A549 (cell line): ENCODE measurements around the gene CILP. TPM values are rescaled to one million over a fixed set of nuclear protein-coding genes. Genes with fewer than 3 reads are reported as not detected.
"Not testable (repeated sequence)": the region's sequence is repeated elsewhere in the genome, so short reads cannot be mapped to it uniquely, and the experiment has no call there.

Experiments used
- ATAC-seq, 2 experiments: fragments of 200-7000 bp in 1 of 2; fragments of >200 bp in 1 of 2; cut with Nextera tagmentation in 1 of 2; cut with Tn5 transposase in 1 of 2; 3 replicates each; pipeline versions ENCODE4 v1.8.0 to v1.9.1; 2018 to 2020; ENCODE audit warnings: mild to moderate bottlenecking in 1 of 2, moderate library complexity in 1 of 2
- CTCF ChIA-PET: fragments of 300-600 bp; sonication (Branson Sonifier 250); formaldehyde crosslinking; extraction: SDS; loops from one replicate; lab custom pipeline; 2021; ENCODE audit warnings: antibody characterized with exemption, inconsistent platforms; lab: Yijun Ruan, JAX
- POLR2A ChIA-PET: fragments of 350-600 bp; formaldehyde crosslinking; extraction: SDS; loops from one replicate; lab custom pipeline; 2021; ENCODE audit warnings: antibody characterized with exemption, inconsistent platforms; lab: Yijun Ruan, JAX
- DNase-seq, 2 experiments: peaks; one replicate each; pipeline versions ENCODE4 v3.0.0 to v3.0.0-alpha.2; 2011 to 2016; ENCODE audit warnings: low read depth in 1 of 2, low spot score in 1 of 2
- FAIRE-seq: peaks from 2 replicates; lab custom pipeline; 2011; peaks lifted over from hg19 to GRCh38; lab: Jason Lieb, UNC
- H3K27ac ChIP-seq, 2 experiments: fragments of >200 bp; sonication (Bioruptor Twin); formaldehyde crosslinking; 3 replicates each; pipeline ENCODE4 v1.5.1; 2016 to 2017
- H3K4me1 ChIP-seq: fragments of >200 bp; sonication (Bioruptor Twin); formaldehyde crosslinking; 3 replicates; pipeline ENCODE4 v1.6.1; 2016
- H3K4me2 ChIP-seq: fragments of >200 bp; sonication (Bioruptor Twin); formaldehyde crosslinking; 3 replicates; pipeline ENCODE4 v1.6.1; 2016
- H3K4me3 ChIP-seq: fragments of >200 bp; sonication (Bioruptor Twin); formaldehyde crosslinking; 3 replicates; pipeline ENCODE4 v1.5.1; 2016
- H3K9me3 ChIP-seq: fragments of >200 bp; sonication (Bioruptor Twin); formaldehyde crosslinking; 3 replicates; pipeline ENCODE4 v1.6.1; 2016
- CBX8 ChIP-seq: fragments of 200-600 bp; sonication (generic); IDR thresholded peaks from 2 replicates; pipeline ENCODE4 v1.6.1; 2016
- EHMT2 ChIP-seq: fragments of 200-600 bp; sonication (generic); IDR thresholded peaks from 2 replicates; pipeline ENCODE4 v1.6.1; 2016; ENCODE audit warnings: antibody characterized with exemption, low read depth, mild to moderate bottlenecking, moderate library complexity
- JUNB ChIP-seq: fragments of >200 bp; sonication (Bioruptor Twin); formaldehyde crosslinking; IDR thresholded peaks from 2 replicates; pipeline ENCODE4 v1.6.1; 2016
- MAZ ChIP-seq: fragments of 150-350 bp; IDR thresholded peaks from 2 replicates; pipeline ENCODE4 v1.6.1; 2014; ENCODE audit warnings: antibody characterized with exemption, low read depth, low read length, borderline replicate concordance
- MYC ChIP-seq: IDR thresholded peaks from 2 replicates; pipeline ENCODE4 v1.6.1; 2012; ENCODE audit warnings: mild to moderate bottlenecking, inconsistent platforms, low read length, improper control_type of control experiment, borderline replicate concordance
- POLR2A ChIP-seq: IDR thresholded peaks from 2 replicates; pipeline ENCODE4 v1.6.1; 2012; ENCODE audit warnings: mild to moderate bottlenecking, low read length
- RAD21 ChIP-seq, 2 experiments: fragments of >200 bp in 1 of 2; sonication (Bioruptor Twin) in 1 of 2; formaldehyde crosslinking in 1 of 2; IDR thresholded peaks in 1 of 2; conservative IDR thresholded peaks in 1 of 2; 2 replicates in 1 of 2; 3 replicates in 1 of 2; pipeline ENCODE4 v1.6.1; 2012 to 2018; ENCODE audit warnings: inconsistent platforms in 1 of 2
- RCOR1 ChIP-seq: fragments of 150-350 bp; IDR thresholded peaks from 2 replicates; pipeline ENCODE4 v1.6.1; 2014; ENCODE audit warnings: antibody characterized with exemption, low read length, low read depth
- SMC3 ChIP-seq: fragments of >200 bp; sonication (Bioruptor Twin); formaldehyde crosslinking; IDR thresholded peaks from 3 replicates; pipeline ENCODE4 v1.6.1; 2018; ENCODE audit warnings: inconsistent platforms
- WGBS: methylation state at CpG from one replicate; pipeline ENCODE4 v1.1.6; 2017; ENCODE audit errors: missing lambda C conversion rate; 5-methylcytosine and 5-hydroxymethylcytosine counted together
- polyA plus RNA-seq, 4 experiments: library from polyadenylated mRNA; depleted of rRNA in 3 of 4; stranded (reverse); fragments of >200 nt; fragmentation: RNase III in 1 of 4; extraction: RNeasy Plus Mini Kit Qiagen cat#74134 plus additional on column Dnase treatment in 1 of 4; gene quantifications; 2 replicates in 3 of 4; 3 replicates in 1 of 4; pipeline ENCODE4 v1.2.3, GENCODE V29; 2011 to 2017
- TF ChIP-seq, protein P1 (sequence below): fragments of 450-650 bp; IDR thresholded peaks from 2 replicates; pipeline ENCODE4 v1.6.1; 2014; ENCODE audit warnings: antibody characterized with exemption
- TF ChIP-seq, protein P2 (sequence below): fragments of 200-600 bp; sonication (generic); IDR thresholded peaks from 2 replicates; pipeline ENCODE4 v1.6.1; 2016; ENCODE audit warnings: antibody characterized with exemption, mild to moderate bottlenecking, moderate library complexity
- TF ChIP-seq, protein P3 (sequence below): fragments of >200 bp; sonication (Bioruptor Twin); formaldehyde crosslinking; IDR thresholded peaks from 3 replicates; pipeline ENCODE4 v1.6.1; 2016
- TF ChIP-seq, protein P4 (sequence below): fragments of 150-350 bp; IDR thresholded peaks from 2 replicates; pipeline ENCODE4 v1.6.1; 2014; ENCODE audit warnings: low read depth, mild to moderate bottlenecking, low read length
- TF ChIP-seq, protein P5 (sequence below): fragments of >200 bp; sonication (Bioruptor Twin); formaldehyde crosslinking; IDR thresholded peaks from 3 replicates; pipeline ENCODE4 v1.5.1; 2016
- TF ChIP-seq, protein P6 (sequence below): fragments of >200 bp; sonication (Bioruptor Twin); formaldehyde crosslinking; IDR thresholded peaks from 2 replicates; pipeline ENCODE4 v1.6.1; 2016

CILP gene
- polyA plus RNA-seq, 2 of the 4 experiments (the other 2 are of a cell fraction) = 0.09 to 0.14 TPM

DNA sequence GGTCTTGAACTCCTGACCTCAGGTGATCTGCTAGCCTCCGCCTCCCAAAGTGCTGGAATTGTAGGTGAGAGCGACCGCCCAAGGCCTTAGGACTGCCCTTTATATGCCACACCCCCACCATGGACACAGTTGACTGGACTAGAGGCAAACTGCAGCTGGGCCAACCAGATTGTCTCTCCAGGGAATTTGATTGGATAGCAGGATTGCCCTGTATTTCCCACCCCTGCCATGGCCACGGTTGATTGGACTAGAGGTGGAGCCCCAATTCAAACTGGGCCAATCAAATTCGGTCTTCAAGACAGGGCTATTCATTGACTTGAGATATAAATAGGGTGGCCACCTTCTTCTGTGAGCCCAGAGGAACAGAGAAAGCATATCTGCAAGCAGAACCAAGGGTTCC, 19.3 kb downstream of the CILP start:
- H3K4me1 ChIP-seq = peaks cover 11% of the 10 kb centered on the region
- H3K4me3 ChIP-seq = no peak overlapping the region
- FAIRE-seq = no peak
- H3K4me2 ChIP-seq = no peak overlapping the region
- ChIA-PET POLR2A (no interaction called here), CTCF (interaction anchor here (0.9 to 14.7 kb wide), 4 partner anchors 11 to 127 kb away, joined by 3 to 408 read pairs (median 90); partner anchors contain the start of genes PARP16 and RNU5B-1)
- peak in 1 of 2 experiments; percentile 56; a peak in 3 of 6 replicates for ATAC-seq
- WGBS = 73% methylated on average over 5 of the region's 5 CpGs
- DNase-seq = peak in 1 of 2 experiments; percentile 62
- no peak overlapping the region for H3K27ac ChIP-seq
- H3K9me3 ChIP-seq = no peaks in the 10 kb centered on the region
- TF ChIP-seq RCOR1 (no peak), EHMT2 (no peak), MAZ (no peak), CBX8 (no peak), MYC (no peak), JUNB (no peak), POLR2A (no peak)
- TF ChIP-seq, protein P1, sequence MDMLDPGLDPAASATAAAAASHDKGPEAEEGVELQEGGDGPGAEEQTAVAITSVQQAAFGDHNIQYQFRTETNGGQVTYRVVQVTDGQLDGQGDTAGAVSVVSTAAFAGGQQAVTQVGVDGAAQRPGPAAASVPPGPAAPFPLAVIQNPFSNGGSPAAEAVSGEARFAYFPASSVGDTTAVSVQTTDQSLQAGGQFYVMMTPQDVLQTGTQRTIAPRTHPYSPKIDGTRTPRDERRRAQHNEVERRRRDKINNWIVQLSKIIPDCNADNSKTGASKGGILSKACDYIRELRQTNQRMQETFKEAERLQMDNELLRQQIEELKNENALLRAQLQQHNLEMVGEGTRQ = no peak
- TF ChIP-seq, protein P2, sequence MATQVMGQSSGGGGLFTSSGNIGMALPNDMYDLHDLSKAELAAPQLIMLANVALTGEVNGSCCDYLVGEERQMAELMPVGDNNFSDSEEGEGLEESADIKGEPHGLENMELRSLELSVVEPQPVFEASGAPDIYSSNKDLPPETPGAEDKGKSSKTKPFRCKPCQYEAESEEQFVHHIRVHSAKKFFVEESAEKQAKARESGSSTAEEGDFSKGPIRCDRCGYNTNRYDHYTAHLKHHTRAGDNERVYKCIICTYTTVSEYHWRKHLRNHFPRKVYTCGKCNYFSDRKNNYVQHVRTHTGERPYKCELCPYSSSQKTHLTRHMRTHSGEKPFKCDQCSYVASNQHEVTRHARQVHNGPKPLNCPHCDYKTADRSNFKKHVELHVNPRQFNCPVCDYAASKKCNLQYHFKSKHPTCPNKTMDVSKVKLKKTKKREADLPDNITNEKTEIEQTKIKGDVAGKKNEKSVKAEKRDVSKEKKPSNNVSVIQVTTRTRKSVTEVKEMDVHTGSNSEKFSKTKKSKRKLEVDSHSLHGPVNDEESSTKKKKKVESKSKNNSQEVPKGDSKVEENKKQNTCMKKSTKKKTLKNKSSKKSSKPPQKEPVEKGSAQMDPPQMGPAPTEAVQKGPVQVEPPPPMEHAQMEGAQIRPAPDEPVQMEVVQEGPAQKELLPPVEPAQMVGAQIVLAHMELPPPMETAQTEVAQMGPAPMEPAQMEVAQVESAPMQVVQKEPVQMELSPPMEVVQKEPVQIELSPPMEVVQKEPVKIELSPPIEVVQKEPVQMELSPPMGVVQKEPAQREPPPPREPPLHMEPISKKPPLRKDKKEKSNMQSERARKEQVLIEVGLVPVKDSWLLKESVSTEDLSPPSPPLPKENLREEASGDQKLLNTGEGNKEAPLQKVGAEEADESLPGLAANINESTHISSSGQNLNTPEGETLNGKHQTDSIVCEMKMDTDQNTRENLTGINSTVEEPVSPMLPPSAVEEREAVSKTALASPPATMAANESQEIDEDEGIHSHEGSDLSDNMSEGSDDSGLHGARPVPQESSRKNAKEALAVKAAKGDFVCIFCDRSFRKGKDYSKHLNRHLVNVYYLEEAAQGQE = no peak
- TF ChIP-seq, protein P3, sequence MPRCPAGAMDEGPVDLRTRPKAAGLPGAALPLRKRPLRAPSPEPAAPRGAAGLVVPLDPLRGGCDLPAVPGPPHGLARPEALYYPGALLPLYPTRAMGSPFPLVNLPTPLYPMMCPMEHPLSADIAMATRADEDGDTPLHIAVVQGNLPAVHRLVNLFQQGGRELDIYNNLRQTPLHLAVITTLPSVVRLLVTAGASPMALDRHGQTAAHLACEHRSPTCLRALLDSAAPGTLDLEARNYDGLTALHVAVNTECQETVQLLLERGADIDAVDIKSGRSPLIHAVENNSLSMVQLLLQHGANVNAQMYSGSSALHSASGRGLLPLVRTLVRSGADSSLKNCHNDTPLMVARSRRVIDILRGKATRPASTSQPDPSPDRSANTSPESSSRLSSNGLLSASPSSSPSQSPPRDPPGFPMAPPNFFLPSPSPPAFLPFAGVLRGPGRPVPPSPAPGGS = no peak

DNA sequence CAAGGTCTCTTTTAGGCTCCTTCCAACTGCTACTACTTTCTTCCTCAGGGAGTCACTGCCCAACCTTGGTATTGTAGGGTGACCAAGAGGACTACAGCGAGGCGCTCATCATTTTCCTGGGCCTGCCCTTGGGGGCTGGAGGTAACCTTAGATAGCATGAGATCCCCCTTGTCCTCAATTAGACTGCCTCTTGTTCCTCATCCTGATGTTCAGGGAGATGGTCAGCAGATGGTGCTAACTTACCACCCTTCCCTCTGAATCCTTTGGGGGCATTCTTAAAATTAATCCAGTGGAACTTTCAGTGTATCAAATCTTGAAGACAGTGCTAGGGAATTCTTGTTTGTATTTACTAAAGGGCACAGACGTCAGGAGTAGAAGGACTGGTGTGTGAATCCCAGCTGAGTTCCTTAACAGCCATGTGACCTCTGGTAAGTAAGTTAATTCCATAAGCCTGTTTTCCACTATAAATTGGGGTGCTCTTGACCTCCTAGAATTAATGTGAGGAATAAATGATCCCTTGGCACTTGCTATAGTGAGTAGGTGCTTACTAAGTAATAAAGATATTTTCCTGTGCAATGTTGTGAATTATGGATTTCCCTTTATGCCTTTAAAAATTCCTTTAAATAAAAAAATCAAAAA, 22.1 kb downstream of the CILP start:
- DNase-seq = peak; percentile 74 to 79
- no peak overlapping the region for H3K27ac ChIP-seq
- peak; percentile 36 for FAIRE-seq
- WGBS = 0% methylated on average over 3 of the region's 3 CpGs
- no peaks in the 10 kb centered on the region for H3K9me3 ChIP-seq
- ChIA-PET POLR2A (interaction anchor here (1.0 kb wide), 1 partner anchor 109 kb away, joined by 3 read pairs; no protein-coding TSS in a partner anchor), CTCF (interaction anchor here (0.5 to 14.7 kb wide), 21 partner anchors 11 to 129 kb away, joined by 3 to 408 read pairs (median 5); partner anchors contain the start of genes CILP, PARP16 and RNU5B-1)
- H3K4me2 ChIP-seq = peak overlapping the region; percentile 7; the same call in 2 of the 3 replicates
- TF ChIP-seq SMC3 (peak; percentile 93), RAD21 (conservative IDR thresholded peaks at IDR 0.05 in 1 of 2, IDR thresholded peaks at IDR 0.05 in 1 of 2) (peak; percentile 98 to 99)
- TF ChIP-seq, protein P4, sequence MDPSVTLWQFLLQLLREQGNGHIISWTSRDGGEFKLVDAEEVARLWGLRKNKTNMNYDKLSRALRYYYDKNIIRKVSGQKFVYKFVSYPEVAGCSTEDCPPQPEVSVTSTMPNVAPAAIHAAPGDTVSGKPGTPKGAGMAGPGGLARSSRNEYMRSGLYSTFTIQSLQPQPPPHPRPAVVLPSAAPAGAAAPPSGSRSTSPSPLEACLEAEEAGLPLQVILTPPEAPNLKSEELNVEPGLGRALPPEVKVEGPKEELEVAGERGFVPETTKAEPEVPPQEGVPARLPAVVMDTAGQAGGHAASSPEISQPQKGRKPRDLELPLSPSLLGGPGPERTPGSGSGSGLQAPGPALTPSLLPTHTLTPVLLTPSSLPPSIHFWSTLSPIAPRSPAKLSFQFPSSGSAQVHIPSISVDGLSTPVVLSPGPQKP = no peak
- TF ChIP-seq, protein P5, sequence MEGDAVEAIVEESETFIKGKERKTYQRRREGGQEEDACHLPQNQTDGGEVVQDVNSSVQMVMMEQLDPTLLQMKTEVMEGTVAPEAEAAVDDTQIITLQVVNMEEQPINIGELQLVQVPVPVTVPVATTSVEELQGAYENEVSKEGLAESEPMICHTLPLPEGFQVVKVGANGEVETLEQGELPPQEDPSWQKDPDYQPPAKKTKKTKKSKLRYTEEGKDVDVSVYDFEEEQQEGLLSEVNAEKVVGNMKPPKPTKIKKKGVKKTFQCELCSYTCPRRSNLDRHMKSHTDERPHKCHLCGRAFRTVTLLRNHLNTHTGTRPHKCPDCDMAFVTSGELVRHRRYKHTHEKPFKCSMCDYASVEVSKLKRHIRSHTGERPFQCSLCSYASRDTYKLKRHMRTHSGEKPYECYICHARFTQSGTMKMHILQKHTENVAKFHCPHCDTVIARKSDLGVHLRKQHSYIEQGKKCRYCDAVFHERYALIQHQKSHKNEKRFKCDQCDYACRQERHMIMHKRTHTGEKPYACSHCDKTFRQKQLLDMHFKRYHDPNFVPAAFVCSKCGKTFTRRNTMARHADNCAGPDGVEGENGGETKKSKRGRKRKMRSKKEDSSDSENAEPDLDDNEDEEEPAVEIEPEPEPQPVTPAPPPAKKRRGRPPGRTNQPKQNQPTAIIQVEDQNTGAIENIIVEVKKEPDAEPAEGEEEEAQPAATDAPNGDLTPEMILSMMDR = peak; percentile 98
- TF ChIP-seq, protein P6, sequence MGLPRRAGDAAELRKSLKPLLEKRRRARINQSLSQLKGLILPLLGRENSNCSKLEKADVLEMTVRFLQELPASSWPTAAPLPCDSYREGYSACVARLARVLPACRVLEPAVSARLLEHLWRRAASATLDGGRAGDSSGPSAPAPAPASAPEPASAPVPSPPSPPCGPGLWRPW = no peak
- ATAC-seq = peak; percentile 22 to 28; a peak in 3 of 6 replicates
- peaks cover 16% of the 10 kb centered on the region for H3K4me1 ChIP-seq
- no peak overlapping the region for H3K4me3 ChIP-seq

DNA sequence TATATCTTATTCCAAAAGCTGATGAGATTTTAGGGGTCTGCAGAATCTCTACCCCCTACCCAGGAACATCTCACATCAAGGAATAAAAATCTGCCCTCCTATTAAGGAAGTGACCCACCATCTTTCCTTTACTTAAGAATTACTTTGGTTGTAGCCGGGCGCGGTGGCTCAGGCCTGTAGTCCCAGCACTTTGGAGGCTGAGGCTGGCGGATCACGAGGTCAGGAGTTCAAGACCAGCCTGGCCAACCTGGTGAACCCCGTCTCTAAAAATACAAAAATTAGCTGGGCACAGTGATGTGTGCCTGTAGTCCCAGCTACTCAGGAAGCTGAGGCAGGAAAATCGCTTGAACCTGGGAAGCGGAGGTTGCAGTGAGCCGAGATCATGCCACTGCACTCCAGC, 22.8 kb downstream of the CILP start:
- peaks cover 18% of the 10 kb centered on the region for H3K4me1 ChIP-seq
- H3K4me3 ChIP-seq, ATAC-seq, FAIRE-seq, H3K27ac ChIP-seq, DNase-seq, H3K9me3 ChIP-seq, H3K4me2 ChIP-seq: not testable (repeated sequence)
- CTCF ChIA-PET = interaction anchor here (0.7 to 14.7 kb wide), 9 partner anchors 11 to 113 kb away, joined by 3 to 408 read pairs (median 11); partner anchors contain the start of genes PARP16 and RNU5B-1
- POLR2A ChIA-PET = interaction anchor here (0.6 to 1.0 kb wide), 2 partner anchors 106 to 109 kb away, joined by 3 read pairs; no protein-coding TSS in a partner anchor
- WGBS = 56% methylated on average over 9 of the region's 9 CpGs
